Measurements from ENCODE around the gene MYO1B. TPM values are rescaled to one million over a fixed set of nuclear protein-coding genes. Genes with fewer than 3 reads are reported as not detected.

The MYO1B gene
- polyA plus RNA-seq, 3 donors = 0.01 TPM; not detected in 2

DNA sequence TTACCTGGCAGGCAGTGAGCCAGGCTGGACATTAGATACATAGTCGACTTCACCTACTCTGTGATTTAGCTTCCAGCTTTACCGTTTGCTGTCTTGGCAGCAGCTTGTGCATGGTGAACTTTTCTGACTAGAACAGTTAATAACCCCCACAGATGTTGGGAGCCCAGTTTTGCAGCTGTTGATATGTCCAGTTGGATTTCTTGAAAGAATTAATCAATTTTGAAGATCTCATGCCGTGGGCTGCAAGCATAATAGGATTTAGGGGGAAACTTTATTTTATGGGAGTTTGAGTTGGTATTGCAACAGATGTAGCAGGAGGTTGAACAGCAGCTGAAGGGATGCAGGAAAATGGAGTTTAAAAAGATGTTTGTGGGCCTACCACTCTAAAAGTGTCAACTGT lies 13.8 kb downstream of the MYO1B start:
- TF ChIP-seq, protein P1, sequence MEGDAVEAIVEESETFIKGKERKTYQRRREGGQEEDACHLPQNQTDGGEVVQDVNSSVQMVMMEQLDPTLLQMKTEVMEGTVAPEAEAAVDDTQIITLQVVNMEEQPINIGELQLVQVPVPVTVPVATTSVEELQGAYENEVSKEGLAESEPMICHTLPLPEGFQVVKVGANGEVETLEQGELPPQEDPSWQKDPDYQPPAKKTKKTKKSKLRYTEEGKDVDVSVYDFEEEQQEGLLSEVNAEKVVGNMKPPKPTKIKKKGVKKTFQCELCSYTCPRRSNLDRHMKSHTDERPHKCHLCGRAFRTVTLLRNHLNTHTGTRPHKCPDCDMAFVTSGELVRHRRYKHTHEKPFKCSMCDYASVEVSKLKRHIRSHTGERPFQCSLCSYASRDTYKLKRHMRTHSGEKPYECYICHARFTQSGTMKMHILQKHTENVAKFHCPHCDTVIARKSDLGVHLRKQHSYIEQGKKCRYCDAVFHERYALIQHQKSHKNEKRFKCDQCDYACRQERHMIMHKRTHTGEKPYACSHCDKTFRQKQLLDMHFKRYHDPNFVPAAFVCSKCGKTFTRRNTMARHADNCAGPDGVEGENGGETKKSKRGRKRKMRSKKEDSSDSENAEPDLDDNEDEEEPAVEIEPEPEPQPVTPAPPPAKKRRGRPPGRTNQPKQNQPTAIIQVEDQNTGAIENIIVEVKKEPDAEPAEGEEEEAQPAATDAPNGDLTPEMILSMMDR (IDR thresholded peaks at IDR 0.05) = no peak
- Mint-ChIP-seq H3K4me1 (no peaks in the 10 kb centered on the region), H3K27me3 (ENCODE audit: low read depth in 3 of 3) (peaks cover 0 to 2% (median 0%) of the 10 kb centered on the region in 3 donors), H3K4me3 (no peak overlapping the region), H3K36me3 (no peaks in the 10 kb centered on the region), H3K9me3 (no peaks in the 10 kb centered on the region), H3K27ac (no peak overlapping the region)
- H2AFZ ChIP-seq (ENCODE audit: insufficient read depth, low read depth, low read length, poor library complexity, severe bottlenecking) = no peak overlapping the region
- H3K79me2 ChIP-seq (ENCODE audit: insufficient read depth, low read length) = no peaks in the 10 kb centered on the region
- no peak overlapping the region for H3K4me2 ChIP-seq (replicated peaks; ENCODE audit: extremely low read depth, low read length, poor library complexity, severe bottlenecking)
- no peaks in the 10 kb centered on the region for H3K36me3 ChIP-seq (replicated peaks in 1 of 2; ENCODE audit: control insufficient read depth in 1 of 2, insufficient read depth in 2 of 2, low read length in 2 of 2)
- H3K27ac ChIP-seq (ENCODE audit: low read depth in 1 of 2, low read length in 2 of 2) = no peak overlapping the region
- intact Hi-C loops (cut with micrococcal nuclease) = no loop called here
- no peaks in the 10 kb centered on the region for H3K9me3 ChIP-seq (replicated peaks in 1 of 2; ENCODE audit: control insufficient read depth in 1 of 2, insufficient read depth in 1 of 2, low read length in 2 of 2)
- no peaks in the 10 kb centered on the region for H3K4me1 ChIP-seq (ENCODE audit: control insufficient read depth in 1 of 2, insufficient read depth in 2 of 2, low read length in 2 of 2)
- H3K27me3 ChIP-seq (ENCODE audit: control insufficient read depth in 2 of 2, insufficient read depth in 2 of 2, low read length in 2 of 2) = no peaks in the 10 kb centered on the region
- no peak overlapping the region for H3K9ac ChIP-seq (ENCODE audit: insufficient read depth, low read length, poor library complexity, severe bottlenecking)
- no peak for DNase-seq
- H3K4me3 ChIP-seq (replicated peaks in 1 of 3; ENCODE audit: low read depth in 2 of 3, low read length in 3 of 3) = no peak overlapping the region
- 92% methylated on average over 2 of the region's 3 CpGs for WGBS (ENCODE audit: insufficient coverage)
- no peaks in the 10 kb centered on the region for H4K20me1 ChIP-seq (ENCODE audit: insufficient read depth, low read length)

DNA sequence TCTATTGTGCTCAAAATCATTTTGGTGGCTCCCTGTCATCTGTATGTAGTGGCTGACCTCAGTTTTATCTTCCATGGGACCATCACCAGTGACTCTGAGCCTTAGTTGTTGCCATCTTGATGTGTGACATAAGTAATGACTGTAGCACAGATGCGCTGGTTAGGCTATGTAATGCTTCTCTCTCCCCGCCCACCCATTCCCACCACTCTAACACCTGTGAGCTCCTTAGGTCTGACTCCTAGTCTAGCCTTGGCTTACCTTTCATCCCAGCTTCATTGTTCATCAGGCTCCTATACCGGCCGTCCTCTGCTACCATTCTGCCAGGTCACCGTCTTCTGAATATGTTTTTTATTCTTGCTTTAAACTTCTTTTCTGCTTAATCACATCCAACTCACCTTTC lies 17.2 kb downstream of the MYO1B start:
- no peaks in the 10 kb centered on the region for H3K4me1 ChIP-seq (ENCODE audit: control insufficient read depth in 1 of 2, insufficient read depth in 2 of 2, low read length in 2 of 2)
- no peak overlapping the region for H3K4me3 ChIP-seq (replicated peaks in 1 of 3; ENCODE audit: low read depth in 2 of 3, low read length in 3 of 3)
- 95% methylated on average over 5 of the region's 5 CpGs for WGBS (ENCODE audit: insufficient coverage)
- Mint-ChIP-seq H3K4me3 (no peak overlapping the region), H3K27me3 (ENCODE audit: low read depth in 3 of 3) (peaks cover 0 to 2% (median 0%) of the 10 kb centered on the region in 3 donors), H3K4me1 (no peaks in the 10 kb centered on the region), H3K27ac (peak overlapping the region in 1 of 7 donors; percentile 36), H3K9me3 (peaks cover 0 to 2% (median 0%) of the 10 kb centered on the region in 7 donors), H3K36me3 (no peaks in the 10 kb centered on the region)
- no peak overlapping the region for H3K4me2 ChIP-seq (replicated peaks; ENCODE audit: extremely low read depth, low read length, poor library complexity, severe bottlenecking)
- no peak overlapping the region for H3K27ac ChIP-seq (ENCODE audit: low read depth in 1 of 2, low read length in 2 of 2)
- no peak overlapping the region for H2AFZ ChIP-seq (ENCODE audit: insufficient read depth, low read depth, low read length, poor library complexity, severe bottlenecking)
- H3K27me3 ChIP-seq (ENCODE audit: control insufficient read depth in 2 of 2, insufficient read depth in 2 of 2, low read length in 2 of 2) = no peaks in the 10 kb centered on the region
- no peaks in the 10 kb centered on the region for H4K20me1 ChIP-seq (ENCODE audit: insufficient read depth, low read length)
- no peak overlapping the region for H3K9ac ChIP-seq (ENCODE audit: insufficient read depth, low read length, poor library complexity, severe bottlenecking)
- DNase-seq = no peak
- TF ChIP-seq, protein P1 (IDR thresholded peaks at IDR 0.05) = no peak
- no peaks in the 10 kb centered on the region for H3K79me2 ChIP-seq (ENCODE audit: insufficient read depth, low read length)
- no peaks in the 10 kb centered on the region for H3K9me3 ChIP-seq (replicated peaks in 1 of 2; ENCODE audit: control insufficient read depth in 1 of 2, insufficient read depth in 1 of 2, low read length in 2 of 2)
- H3K36me3 ChIP-seq (replicated peaks in 1 of 2; ENCODE audit: control insufficient read depth in 1 of 2, insufficient read depth in 2 of 2, low read length in 2 of 2) = no peaks in the 10 kb centered on the region
- intact Hi-C loops (cut with micrococcal nuclease) = no loop called here

Measured in CD14-positive monocyte (primary cell).